Measurements from ENCODE around the gene PCDHA8. TPM values are rescaled to one million over a fixed set of nuclear protein-coding genes. Genes with fewer than 3 reads are reported as not detected.

PCDHA8 gene
- total RNA-seq, 1 donor from 2014 or later = 0.23 TPM

Other genes starting within 250 kb of the PCDHA8 start
- gene CD14, start 208.0 kb upstream of the PCDHA8 start, total RNA-seq = 0.55 and 0.59 TPM in 2 replicates
- gene TMCO6, start 201.7 kb upstream of the PCDHA8 start, total RNA-seq = 3.6 and 5.8 TPM in 2 replicates
- 12.5 and 38.0 TPM in 2 replicates for gene NDUFA2, start 193.6 kb upstream of the PCDHA8 start, total RNA-seq
- gene IK, start 193.4 kb upstream of the PCDHA8 start, total RNA-seq = 81.7 and 91.5 TPM in 2 replicates
- 19.3 and 26.9 TPM in 2 replicates for gene WDR55, start 176.3 kb upstream of the PCDHA8 start, total RNA-seq
- 0.18 and 0.30 TPM in 2 replicates for gene DND1, start 167.6 kb upstream of the PCDHA8 start, total RNA-seq
- gene HARS1, start 149.8 kb upstream of the PCDHA8 start, total RNA-seq = 60.3 and 81.0 TPM in 2 replicates
- gene HARS2, start 149.7 kb upstream of the PCDHA8 start, total RNA-seq = 28.2 and 34.6 TPM in 2 replicates
- gene ZMAT2, start 140.7 kb upstream of the PCDHA8 start, total RNA-seq = 50.9 and 65.3 TPM in 2 replicates
- gene PCDHA1, start 55.0 kb upstream of the PCDHA8 start, total RNA-seq = under 0.01 and 0.09 TPM in 2 replicates
- gene PCDHA2, start 46.3 kb upstream of the PCDHA8 start, total RNA-seq = 0.05 TPM in 1 of 2 replicates, not detected in the other
- 0.23 and 0.59 TPM in 2 replicates for gene PCDHA3, start 40.1 kb upstream of the PCDHA8 start, total RNA-seq
- 0.32 and 0.89 TPM in 2 replicates for gene PCDHA4, start 34.1 kb upstream of the PCDHA8 start, total RNA-seq
- gene PCDHA5, start 19.6 kb upstream of the PCDHA8 start, total RNA-seq = under 0.01 and 0.05 TPM in 2 replicates
- 0.60 and 0.89 TPM in 2 replicates for gene PCDHA6, start 13.2 kb upstream of the PCDHA8 start, total RNA-seq
- gene PCDHA7, start 6.9 kb upstream of the PCDHA8 start, total RNA-seq = 0.74 and 2.4 TPM in 2 replicates
- under 0.01 and 0.09 TPM in 2 replicates for gene PCDHA9, start 7.2 kb downstream of the PCDHA8 start, total RNA-seq
- gene PCDHA10, start 14.7 kb downstream of the PCDHA8 start, total RNA-seq = 0.23 and 0.59 TPM in 2 replicates
- 0.18 and 0.30 TPM in 2 replicates for gene PCDHA11, start 27.8 kb downstream of the PCDHA8 start, total RNA-seq
- gene PCDHA12, start 34.1 kb downstream of the PCDHA8 start, total RNA-seq = 0.18 and 0.59 TPM in 2 replicates
- gene PCDHA13, start 40.9 kb downstream of the PCDHA8 start, total RNA-seq = 0.09 TPM in 1 of 2 replicates, not detected in the other
- 0.09 and 0.30 TPM in 2 replicates for gene PCDHAC1, start 85.1 kb downstream of the PCDHA8 start, total RNA-seq
- 0.30 and 0.32 TPM in 2 replicates for gene PCDHAC2, start 125.3 kb downstream of the PCDHA8 start, total RNA-seq
- gene PCDHB1, start 210.2 kb downstream of the PCDHA8 start, total RNA-seq = not detected in 2 replicates